ENCODE measurements around the gene TMEM200B.
"Not testable (repeated sequence)": the region's sequence is repeated elsewhere in the genome, so short reads cannot be mapped to it uniquely, and the experiment has no call there.

TMEM200B gene

DNA sequence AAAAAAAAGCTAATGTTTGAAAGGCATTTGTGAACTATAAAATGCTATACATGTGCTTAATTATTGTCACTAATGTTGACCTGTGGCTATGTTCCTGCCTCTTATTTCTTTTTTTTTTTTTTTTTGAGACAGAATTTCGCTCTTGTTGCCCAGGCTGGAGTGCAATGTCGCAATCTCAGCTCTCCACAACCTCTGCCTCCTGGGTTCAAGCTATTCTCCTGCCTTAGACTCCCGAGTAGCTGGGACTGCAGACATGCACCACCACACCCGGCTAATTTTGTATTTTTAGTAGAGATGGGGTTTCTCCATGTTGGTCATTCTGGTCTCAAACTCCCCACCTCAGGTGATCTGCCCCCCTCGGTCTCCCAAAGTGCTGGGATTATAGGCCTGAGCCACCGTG lies 15.7 kb downstream of the TMEM200B start:
- DNase-seq (ENCODE audit: low read depth): not testable (repeated sequence)

DNA sequence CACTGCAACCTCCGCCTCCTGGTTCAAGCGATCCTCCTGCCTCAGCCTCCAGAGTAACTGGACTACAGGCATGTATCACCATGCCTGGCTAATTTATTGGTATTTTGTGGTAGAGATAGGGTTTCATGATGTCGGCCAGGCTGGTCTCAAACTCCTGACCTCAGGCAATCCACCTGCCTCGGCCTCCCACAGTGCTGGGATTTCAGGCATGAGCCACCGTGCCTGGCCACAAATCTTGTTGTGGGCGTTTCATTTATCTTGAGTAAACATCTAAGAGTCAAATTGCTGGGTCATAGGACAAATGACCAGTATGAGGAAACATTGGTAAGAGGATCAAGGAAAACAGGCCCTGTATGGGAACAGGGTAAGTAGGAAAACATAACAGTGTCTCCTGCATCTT lies 17.9 kb downstream of the TMEM200B start:
- no peak for DNase-seq (ENCODE audit: low read depth)

DNA sequence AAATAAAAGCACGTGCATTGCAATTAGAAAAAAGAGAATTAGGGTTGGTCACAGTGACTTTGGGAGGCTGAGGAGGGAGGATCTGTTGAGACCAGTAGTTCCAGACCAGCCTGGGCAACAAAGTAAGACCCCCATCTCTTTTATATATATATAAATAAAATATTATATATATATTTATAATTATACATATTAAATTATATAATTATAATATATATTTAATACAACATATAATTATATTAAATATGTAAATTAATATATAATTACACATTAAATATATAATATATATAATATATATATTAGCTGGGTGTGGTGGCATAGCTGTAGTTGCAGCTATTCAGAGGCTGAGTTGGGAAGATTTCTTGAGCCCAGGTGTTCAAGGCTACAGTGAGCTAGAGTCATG lies 23.2 kb downstream of the TMEM200B start:
- DNase-seq (ENCODE audit: low read depth): no peak

DNA sequence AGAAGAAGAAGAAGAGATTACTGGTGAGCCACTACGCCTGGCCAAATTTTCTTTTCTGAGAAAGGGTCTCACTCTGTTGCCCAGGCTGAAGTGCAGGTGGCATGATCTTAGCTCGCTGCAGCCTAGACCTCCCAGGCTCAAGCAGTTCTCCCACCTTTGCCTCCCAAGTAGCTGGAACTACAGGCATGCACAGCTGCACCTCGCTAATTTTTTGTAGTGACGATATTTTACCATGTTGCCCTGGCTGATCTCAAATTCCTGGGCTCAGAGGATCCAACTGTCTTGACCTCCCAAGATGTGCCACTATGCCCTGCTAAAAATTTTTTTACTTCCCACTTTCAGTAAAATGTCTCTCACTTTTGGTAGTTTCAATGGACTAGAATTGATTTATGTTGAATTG lies 24.4 kb downstream of the TMEM200B start:
- no peak for DNase-seq (ENCODE audit: low read depth)

DNA sequence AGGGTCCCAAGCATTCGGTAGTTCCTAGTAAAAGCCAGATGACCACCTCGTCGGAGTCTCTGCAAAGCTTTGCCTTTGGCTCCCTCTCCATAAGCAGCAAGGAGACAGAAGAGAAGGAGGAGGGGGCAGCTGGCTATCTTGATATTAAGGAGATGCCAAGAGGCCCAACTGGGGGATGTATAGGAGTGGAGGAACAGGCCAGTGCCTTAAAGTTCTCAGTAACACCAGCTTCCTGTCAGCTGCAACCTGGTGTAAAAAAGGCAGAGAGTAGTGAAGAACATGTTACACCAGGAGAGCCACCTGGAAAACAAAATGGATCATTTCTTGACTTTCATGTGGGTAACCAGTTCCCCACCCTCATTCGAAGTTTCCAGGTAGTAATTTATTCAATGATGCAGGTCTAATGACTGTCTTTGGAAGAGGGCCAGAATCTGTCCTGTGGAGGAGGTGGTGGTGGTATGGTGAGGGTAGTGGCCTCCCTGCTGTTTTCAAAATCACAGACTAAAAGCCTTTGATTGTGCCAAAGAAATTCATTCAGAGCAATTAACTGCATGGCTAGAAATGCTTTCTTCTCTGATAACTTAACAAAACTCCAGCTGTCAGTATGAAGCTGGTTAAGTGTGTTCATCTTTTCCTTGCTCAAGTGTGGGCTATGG lies 27.3 kb downstream of the TMEM200B start:
- DNase-seq (ENCODE audit: low read depth): no peak

DNA sequence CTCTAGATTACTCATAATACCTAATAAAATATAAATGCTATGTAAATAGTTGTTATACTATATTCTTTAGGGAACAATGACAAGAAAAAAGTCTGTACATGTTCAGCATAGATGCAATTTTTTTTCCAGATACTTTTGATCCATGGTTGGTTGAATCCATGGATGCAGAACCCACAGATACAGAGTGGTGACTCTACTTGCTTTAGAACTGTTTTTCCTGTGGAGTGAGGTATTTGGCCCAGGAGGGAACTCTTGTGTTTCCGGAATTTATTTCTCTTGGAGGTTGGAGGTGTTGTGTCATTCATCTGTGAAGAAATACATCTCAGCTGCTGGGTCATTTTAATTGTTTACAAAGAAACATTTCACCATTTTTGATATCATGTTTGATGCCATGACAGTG lies 28.7 kb downstream of the TMEM200B start:
- DNase-seq (ENCODE audit: low read depth): no peak

DNA sequence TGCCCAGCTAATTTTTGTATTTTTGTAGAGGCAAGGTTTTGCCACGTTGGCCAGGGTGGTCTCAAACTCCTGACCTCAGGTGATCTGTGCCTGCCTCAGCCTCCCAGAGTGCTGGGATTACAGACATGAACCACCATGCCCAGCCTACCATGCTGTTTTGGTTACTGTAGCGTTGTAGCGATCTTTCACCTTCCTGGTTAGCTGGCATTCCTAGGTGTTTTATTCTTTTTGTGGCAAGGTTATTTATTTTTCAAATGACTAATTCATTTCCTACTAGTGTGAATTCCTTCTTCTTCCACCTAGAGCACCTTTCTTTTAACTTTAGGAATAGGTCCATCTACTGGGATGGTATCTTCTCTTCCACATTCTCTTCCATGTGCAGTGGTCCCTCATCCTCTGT lies 29.3 kb downstream of the TMEM200B start:
- DNase-seq (ENCODE audit: low read depth): no peak

DNA sequence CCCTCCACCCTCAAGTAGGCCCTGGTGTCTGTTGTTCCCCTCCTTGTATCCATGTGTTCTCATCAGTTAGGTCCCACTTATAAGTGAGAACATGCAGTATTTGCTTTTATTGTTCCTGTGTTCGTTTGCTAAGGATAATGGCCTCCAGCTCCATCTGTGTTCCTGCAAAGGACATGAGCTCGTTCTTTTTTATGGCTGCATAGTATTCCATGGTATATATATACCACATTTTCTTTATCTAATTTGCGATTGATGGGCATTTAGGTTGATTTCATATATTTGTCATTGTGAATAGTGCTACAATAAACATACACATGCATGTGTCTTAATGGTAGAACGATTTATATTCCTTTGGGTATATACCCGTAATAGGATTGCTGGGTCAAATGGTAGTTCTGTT lies 31.0 kb downstream of the TMEM200B start:
- DNase-seq (ENCODE audit: low read depth): not testable (repeated sequence)

DNA sequence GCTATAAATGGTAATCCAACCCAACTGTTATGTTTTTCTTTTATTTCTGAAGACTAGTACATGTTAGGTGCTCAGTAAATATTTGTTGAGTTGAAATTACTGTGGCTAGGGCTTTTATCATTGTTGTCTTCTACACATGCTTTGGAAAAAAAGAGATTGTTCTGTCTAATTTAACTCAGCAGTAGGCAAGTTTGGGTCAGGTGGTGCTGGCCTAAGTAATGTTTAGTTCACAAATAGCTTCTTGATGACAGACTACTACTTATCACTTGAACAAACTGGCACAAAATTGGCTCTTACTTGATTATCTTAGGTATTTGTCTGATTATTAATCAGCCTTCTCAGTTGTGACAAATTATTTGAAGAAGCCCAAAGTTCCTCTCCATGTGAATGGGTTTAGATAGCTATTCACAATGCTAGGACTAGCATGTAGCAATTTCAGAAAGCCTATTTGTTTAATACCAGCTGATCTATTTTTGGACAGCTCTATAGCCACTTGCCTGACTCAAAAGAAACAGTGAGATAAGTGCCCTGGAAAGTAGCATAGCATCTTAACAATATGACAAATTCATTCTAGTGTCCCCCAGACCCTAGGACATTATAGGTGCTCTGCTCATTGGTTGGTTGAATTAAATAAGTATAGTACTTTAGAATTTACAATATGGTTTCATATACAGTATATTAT lies 32.6 kb downstream of the TMEM200B start:
- no peak for DNase-seq (ENCODE audit: low read depth)

DNA sequence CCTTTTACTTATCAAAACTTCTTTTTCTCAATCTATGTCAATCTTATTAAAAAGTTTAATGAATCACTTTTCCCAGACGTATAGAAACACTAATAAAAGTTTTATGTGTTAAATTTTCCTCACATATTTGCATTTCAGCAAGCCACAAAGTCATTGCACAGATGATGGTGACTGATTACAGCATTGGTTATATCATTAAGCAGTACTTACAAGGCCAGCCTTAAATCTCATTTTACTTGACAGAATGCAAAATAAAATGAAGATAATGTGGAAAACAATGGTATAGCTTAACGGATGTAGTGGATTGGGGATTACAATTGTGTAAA lies 39.5 kb downstream of the TMEM200B start:
- DNase-seq (ENCODE audit: low read depth): no peak

DNA sequence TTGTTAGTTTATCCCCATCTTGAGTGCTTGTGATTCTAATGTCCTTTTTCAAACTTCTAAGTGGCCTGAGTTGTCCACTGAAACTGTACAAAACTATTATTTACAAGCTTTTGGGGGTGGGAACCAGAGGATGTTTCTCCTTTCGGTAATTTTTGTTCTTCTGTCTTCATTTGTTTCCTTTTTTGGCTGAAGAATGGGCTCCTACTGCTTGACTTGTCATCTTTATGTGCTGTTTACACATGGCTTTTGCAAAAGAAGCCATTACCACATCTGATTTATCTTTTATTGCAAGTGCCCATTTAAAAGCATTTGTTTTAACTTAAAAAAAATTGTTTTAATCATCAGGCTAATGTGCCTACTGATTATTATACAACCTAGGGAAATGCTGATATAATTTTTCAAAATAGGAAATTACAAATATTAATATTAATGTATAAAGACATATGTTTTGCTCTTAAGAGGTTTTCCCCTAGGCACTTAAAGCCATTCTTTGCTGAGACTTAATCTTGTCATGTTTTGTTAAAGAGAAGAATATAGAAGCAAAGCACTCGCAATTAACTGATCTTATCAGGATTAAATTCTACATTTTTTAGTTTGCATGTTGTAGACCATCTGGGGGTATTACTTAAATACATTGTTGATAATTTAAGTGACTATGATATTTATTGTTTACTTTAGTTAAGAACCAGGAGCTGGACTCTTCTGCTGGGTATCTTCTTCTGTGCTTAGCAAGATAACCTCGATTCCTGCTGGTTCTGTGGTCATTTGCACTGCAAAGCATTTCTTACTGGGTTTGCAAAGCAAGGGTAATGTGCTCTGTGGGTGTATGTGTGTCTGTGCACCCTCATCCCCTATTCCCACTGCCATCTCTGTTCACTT lies 40.1 kb downstream of the TMEM200B start:
- peak; percentile 19 for DNase-seq (ENCODE audit: low read depth)

DNA sequence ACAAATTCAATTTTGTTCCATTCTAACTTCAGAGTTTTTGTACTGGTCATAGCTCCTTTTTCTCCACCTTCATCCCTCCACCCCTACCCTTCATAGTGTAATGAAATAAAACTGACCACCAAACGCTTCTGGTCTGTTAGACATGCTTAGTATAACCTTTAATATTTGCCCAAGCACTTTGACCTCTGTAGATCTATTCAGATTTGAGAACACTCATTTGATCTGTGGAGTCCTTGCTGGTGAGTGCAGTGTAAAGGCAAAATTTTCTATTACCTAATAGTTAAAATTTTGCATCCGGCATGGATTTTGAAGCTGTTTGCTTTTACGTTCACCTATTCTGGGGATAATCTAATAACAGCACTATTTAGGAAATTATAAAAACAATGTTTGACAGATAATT lies 41.2 kb downstream of the TMEM200B start:
- no peak for DNase-seq (ENCODE audit: low read depth)

DNA sequence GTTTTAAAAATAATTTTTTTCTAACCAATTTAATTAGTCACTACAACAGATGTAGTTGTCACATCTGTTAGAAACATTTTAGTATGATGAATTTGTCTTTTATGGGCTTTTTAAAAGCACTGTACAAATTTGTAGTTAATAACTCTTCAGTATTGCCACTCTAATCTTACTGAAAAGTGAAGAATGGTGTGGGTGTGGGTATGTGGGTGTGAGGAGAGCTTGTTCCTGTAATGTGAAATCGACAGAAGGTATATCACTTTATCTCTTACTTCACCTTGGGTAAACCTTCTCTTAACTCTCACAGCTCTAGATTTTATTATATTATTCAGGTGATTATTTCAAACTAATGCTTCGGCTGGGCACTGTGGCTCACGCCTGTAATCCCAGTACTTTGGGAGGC lies 42.5 kb downstream of the TMEM200B start:
- no peak for DNase-seq (ENCODE audit: low read depth)

DNA sequence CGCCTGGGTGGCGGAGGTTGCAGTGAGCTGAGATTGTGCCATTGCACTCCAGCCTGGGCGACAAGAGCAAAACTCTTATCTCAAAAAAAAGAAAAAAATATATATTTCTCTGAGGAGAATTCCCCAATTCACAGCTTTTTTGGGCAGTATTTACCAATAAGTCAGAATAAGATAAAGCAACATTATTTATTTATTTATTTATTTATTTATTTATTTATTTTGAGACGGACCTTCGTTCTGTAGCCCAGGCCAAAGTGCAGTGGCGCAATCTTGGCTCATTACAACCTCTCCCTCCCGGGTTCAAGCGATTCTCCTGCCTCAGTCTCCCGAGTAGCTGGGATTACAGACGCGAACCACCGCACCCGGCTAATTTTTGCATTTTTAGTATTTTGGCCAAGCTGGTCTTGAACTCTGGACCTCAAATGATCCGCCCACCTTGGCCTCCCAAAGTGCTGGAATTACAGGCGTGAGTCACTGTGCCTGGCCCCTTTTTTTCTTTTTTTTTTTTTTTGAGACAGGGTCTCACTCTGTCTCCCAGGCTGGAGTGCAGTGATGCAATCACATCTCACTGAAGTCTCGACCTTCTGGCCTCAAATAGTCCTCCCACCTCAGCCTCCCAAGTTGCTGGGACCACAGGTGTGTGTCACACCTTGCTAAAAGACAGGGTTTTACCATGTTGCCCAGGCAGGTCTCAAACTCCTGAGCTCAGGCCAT lies 43.6 kb downstream of the TMEM200B start:
- DNase-seq (ENCODE audit: low read depth): not testable (repeated sequence)

DNA sequence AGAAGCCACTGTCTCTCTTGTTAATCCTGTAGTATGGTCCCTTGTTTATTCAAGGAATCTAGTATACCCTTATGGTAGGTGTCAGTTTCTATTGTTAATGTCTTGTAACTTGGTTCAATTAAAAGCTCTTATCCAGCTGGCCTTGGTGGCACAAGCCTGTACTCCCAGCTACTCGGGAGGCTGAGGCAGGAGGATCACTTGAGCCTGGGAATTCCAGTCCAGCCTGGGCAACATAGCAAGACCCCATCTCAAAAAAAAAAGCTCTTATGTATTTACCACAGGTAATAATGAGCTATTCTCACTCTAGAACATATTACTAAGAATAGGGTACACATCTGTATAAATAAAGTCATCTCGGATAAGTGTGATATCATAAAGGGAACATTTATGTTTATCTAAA lies 46.5 kb downstream of the TMEM200B start:
- no peak for DNase-seq (ENCODE audit: low read depth)
